ENCODE data around the gene GSX2.

Gene GSX2

DNA sequence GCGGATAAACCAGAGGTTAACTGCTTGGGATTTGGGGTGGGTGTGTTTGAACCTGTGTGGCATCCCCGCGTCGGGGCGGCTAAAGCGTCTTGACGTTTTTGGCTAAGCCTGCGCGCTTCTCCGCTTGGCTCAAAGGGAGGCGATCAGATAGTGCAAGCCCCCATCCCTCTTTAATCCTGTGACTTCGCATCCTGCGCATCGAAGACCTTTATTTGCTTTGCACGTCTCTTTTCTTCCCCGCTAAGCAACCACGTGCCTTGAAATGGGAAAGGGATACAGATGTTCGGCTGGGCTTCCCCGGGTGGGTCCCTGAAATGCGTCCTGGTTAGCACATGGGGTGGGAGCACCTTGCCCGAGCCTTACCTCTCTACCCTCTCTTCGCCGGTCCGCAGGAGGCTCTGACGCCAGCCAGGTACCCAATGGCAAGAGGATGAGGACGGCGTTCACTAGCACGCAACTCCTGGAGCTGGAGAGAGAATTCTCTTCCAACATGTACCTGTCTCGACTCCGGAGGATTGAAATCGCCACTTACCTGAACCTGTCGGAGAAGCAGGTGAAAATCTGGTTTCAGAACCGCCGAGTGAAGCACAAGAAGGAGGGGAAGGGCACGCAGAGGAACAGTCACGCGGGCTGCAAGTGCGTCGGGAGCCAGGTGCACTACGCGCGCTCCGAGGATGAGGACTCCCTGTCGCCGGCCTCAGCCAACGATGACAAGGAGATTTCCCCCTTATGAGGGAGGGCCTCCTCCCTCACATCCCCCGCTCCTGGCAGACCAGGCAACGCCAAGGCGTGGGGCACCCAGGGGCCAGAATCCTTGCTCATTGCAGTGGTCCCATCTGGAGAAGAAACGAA is 1.5 kb downstream of the GSX2 start:
- TF ChIP-seq, protein P1, sequence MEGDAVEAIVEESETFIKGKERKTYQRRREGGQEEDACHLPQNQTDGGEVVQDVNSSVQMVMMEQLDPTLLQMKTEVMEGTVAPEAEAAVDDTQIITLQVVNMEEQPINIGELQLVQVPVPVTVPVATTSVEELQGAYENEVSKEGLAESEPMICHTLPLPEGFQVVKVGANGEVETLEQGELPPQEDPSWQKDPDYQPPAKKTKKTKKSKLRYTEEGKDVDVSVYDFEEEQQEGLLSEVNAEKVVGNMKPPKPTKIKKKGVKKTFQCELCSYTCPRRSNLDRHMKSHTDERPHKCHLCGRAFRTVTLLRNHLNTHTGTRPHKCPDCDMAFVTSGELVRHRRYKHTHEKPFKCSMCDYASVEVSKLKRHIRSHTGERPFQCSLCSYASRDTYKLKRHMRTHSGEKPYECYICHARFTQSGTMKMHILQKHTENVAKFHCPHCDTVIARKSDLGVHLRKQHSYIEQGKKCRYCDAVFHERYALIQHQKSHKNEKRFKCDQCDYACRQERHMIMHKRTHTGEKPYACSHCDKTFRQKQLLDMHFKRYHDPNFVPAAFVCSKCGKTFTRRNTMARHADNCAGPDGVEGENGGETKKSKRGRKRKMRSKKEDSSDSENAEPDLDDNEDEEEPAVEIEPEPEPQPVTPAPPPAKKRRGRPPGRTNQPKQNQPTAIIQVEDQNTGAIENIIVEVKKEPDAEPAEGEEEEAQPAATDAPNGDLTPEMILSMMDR (IDR thresholded peaks at IDR 0.05; ENCODE audit: borderline replicate concordance, control extremely low read depth, extremely low read depth, insufficient read depth, missing control alignments), result no peak
- in situ Hi-C loops (cut with MboI; ENCODE audit: low sequenced_read_pairs, unreplicated experiment), result no loop called here
- DNase-seq (ENCODE audit: low spot score), result no peak

DNA sequence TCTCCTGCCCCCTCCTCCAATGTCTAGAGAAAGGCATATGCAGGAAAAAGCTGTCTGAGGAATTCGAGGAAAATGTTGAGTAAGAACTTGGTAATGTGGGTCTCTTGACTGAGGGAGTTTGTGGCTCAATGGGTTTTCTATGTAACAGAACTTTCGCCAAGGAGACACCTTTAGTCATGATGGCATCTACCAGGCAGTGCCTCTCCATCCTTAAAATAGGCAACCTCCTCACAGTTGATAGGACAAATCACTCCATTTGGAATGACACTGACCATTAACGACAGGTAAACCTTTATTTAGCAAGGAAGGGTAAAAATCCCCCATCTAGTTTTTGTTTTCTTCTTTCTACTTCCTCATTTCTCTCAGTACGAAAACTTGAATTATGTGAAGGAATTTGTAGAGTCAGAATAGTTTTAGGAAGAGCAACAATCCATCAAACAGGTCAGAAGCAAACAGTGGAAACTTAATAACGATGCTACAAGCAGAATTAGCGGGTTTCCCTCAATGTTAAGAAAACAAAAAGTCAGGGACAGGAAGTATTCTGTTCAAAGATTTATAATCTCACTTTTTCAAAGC is 2.7 kb downstream of the GSX2 start:
- TF ChIP-seq, protein P1 (IDR thresholded peaks at IDR 0.05; ENCODE audit: borderline replicate concordance, control extremely low read depth, extremely low read depth, insufficient read depth, missing control alignments), result no peak
- no peak for DNase-seq (ENCODE audit: low spot score)
- in situ Hi-C loops (cut with MboI; ENCODE audit: low sequenced_read_pairs, unreplicated experiment), result no loop called here

DNA sequence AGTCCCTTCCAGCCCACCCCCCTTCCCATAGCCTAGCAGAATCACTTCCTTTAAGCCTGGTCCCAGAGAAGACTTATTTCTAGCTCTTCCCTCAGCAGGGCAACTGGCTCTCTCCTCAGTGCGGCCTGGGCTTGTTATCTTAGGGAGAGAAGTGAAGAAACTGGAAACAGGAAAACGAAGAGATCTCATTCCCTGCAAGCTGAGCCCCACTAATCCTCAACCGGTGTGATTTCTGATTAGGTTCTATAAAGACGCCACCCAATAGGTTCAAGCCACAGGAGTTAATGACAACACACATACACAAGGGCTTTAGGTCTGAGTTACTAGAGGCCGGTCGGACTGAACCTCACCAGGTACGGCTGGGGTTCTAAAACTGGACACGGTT is 3.2 kb downstream of the GSX2 start:
- in situ Hi-C loops (cut with MboI; ENCODE audit: low sequenced_read_pairs, unreplicated experiment), result no loop called here
- DNase-seq (ENCODE audit: low spot score), result no peak
- TF ChIP-seq, protein P1 (IDR thresholded peaks at IDR 0.05; ENCODE audit: borderline replicate concordance, control extremely low read depth, extremely low read depth, insufficient read depth, missing control alignments), result no peak

DNA sequence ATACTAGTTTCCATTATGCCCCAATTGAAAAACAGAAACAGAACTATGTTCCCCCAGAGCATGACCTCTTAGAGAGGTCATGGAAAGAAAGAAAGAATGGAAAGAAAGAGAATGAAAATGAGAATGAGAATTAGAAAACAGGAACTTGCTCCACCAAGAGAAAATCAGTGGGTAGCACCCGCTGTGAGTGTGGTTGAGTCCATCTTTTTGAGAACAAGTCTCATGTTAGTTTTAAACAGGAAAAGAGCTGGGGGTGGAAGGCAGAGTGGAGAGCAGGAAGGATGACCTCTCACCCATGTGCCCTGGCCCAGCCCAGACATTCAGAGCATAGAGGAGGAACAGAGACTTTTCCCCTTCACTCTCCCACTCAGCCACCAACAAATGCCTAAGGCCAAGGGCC is 4.9 kb downstream of the GSX2 start:
- DNase-seq (ENCODE audit: low spot score), result no peak
- TF ChIP-seq, protein P1 (IDR thresholded peaks at IDR 0.05; ENCODE audit: borderline replicate concordance, control extremely low read depth, extremely low read depth, insufficient read depth, missing control alignments), result no peak
- in situ Hi-C loops (cut with MboI; ENCODE audit: low sequenced_read_pairs, unreplicated experiment), result no loop called here

DNA sequence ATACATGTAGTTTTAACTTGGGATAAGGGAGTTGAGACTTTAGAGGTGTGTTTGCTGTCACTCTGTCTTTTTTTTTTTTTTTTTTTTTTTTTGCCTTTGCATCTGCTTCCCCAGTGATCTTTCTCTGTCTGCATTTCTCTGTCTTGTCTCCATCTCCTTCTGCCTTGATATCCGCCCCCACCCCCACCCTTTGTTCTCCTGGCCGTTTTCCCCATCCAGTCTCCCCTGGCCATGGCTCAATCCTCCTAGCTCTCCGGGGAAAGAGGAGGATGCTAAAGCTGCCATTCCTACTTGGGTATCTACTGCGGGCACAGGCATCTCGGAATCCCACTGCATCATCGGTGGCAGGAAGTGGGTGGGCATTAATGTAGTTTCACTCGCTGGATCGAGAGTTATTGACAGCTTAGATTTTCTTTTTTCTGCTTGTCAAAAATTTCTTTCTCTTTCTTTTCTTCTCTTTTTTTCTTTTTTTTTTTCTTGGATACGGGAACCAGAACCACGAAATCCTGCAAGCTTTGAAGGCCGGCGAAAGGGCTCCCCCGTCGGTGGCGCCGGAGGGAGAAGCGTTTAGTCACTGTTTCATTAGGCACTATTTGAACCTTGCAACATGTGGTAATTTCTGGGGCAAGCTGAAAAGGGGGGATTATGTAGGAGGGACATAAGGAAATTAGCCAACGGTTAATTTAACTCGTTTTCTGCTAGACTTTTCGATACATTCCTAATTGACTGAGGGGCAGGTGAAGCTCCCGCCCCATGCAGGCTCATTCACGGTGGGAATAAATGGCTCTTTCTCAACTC is 8.2 kb downstream of the GSX2 start:
- in situ Hi-C loops (cut with MboI; ENCODE audit: low sequenced_read_pairs, unreplicated experiment), result no loop called here
- TF ChIP-seq, protein P1 (IDR thresholded peaks at IDR 0.05; ENCODE audit: borderline replicate concordance, control extremely low read depth, extremely low read depth, insufficient read depth, missing control alignments), result no peak
- no peak for DNase-seq (ENCODE audit: low spot score)

DNA sequence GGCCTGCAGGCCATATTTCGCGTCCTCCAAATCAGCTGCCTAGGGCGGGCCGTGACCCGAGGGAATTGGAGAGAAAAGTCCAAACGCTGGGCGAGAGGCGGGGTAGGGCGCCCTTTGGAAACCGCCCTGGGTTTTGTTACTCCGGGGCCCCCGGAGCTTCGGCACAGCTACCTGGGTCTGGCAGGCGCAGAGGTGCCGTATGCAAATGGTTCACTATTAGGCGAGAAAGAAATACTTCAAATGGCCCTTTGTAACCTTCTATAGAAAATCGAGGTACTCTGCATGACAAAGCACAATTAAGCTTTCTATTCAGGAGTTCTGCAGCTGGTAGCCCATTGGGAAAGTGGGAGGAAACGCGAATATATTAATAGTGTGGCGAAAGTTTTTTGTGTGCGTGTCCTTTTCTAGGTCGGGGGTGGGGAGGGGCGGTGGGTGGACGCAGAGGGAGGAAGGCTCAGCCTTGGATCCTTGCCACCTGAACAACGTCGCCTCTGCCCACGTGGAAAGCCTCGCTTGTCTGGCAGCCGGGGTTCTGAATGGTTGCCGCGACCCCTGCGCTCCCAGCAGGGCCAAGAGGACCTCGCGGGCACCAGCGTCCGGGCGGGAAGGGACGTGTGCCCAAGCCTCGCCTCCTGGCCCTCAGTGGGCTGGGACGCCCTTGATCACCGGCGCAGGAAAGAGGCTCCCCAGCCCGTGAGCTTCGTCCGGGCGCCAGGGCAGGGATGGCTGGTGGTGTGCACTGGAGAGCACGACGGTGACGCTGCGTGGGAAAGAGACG is 9.5 kb downstream of the GSX2 start:
- no peak for DNase-seq (ENCODE audit: low spot score)
- in situ Hi-C loops (cut with MboI; ENCODE audit: low sequenced_read_pairs, unreplicated experiment), result no loop called here
- TF ChIP-seq, protein P1 (IDR thresholded peaks at IDR 0.05; ENCODE audit: borderline replicate concordance, control extremely low read depth, extremely low read depth, insufficient read depth, missing control alignments), result no peak
